Motor neuron (in vitro differentiated cells): ENCODE results near the gene HYAL2. TPM values are rescaled to one million over a fixed set of nuclear protein-coding genes. Genes with fewer than 3 reads are reported as not detected.

Source experiments
- ATAC-seq, 8 experiments: fragments of 200-7000 bp; cut with Tn5 transposase; replicated peaks in 6 of 8; 2 replicates each; pipeline ENCODE4 v1.8.0; 2021; ENCODE audit warnings: mild to moderate bottlenecking in 8 of 8, moderate library complexity in 8 of 8
- H3K27ac ChIP-seq, 2 donors: fragments of 250-450 bp; sonication (Bioruptor Pico); 2 replicates each; pipeline ENCODE4 v1.9.0; 2021; ENCODE audit warnings: antibody characterized with exemption in 2 of 2, mild to moderate bottlenecking in 2 of 2, moderate library complexity in 1 of 2
- H3K4me1 ChIP-seq, 2 donors: fragments of 250-450 bp; sonication (Bioruptor Pico); replicated peaks in 1 of 2; 2 replicates each; pipeline ENCODE4 v1.6.1; 2021; ENCODE audit warnings: antibody characterized with exemption in 2 of 2, mild to moderate bottlenecking in 2 of 2, moderate library complexity in 1 of 2
- H3K4me3 ChIP-seq, 5 donors: fragments of 250-450 bp; sonication (Bioruptor Pico); 2 replicates each; pipeline ENCODE4 v1.9.0; 2021; ENCODE audit warnings: antibody characterized with exemption in 5 of 5, mild to moderate bottlenecking in 5 of 5, moderate library complexity in 4 of 5
- WGBS, 10 experiments: fragments of 450-650 bp; shearing (Covaris generic); methylation state at CpG; one replicate each; pipeline ENCODE4 v1.0.0; 2022; 5-methylcytosine and 5-hydroxymethylcytosine counted together
- in situ Hi-C, 9 experiments: fragments of 400-800 bp; cut with MboI; loops; one replicate each; pipeline ENCODE4 v1.15.0; 2021; ENCODE audit warnings: low sequenced_read_pairs in 9 of 9, low pct_unique_long_range_greater_than_20kb in 2 of 9; ENCODE audit not compliant: unreplicated experiment in 9 of 9
- total RNA-seq, 8 experiments: library from RNA; unstranded; fragments of 300-600 nt; gene quantifications; 2 replicates each; pipeline versions ENCODE4 v1.2.3 to v1.2.4, GENCODE V29; 2022

HYAL2 gene
- total RNA-seq, 8 experiments from 2014 or later = 18.9 to 44.3 (median 27.0) TPM

- in situ Hi-C loops = no loop called here
These were observed 12.0 kb upstream of the HYAL2 start for GRCh38 chr3:50334339-50335075.

GRCh38 chr3:50333744-50334328 is 11.3 kb upstream of the HYAL2 start:
- in situ Hi-C loops = no loop called here
- Histone ChIP-seq H3K4me1 (peaks cover 18 to 20% of the 10 kb centered on the region in 2 donors), H3K27ac (no peak overlapping the region), H3K4me3 (no peak overlapping the region)
- peak in 2 of 8 experiments; percentile 1 to 11 for ATAC-seq
- WGBS, 10 experiments = 27 to 94% (median 60%) methylated on average over 1 to 9 of the region's 12 CpGs; no CpG with 5 or more reads in 3 of the 10 experiments

More at GRCh38 chr3:50334339-50335075, 12.0 kb upstream of the HYAL2 start:
- Histone ChIP-seq H3K4me1 (peaks cover 18 to 20% of the 10 kb centered on the region in 2 donors), H3K4me3 (no peak overlapping the region), H3K27ac (no peak overlapping the region)
- no peak for ATAC-seq
- 52 to 100% (median 83%) methylated on average over 1 to 4 of the region's 5 CpGs; no CpG with 5 or more reads in 1 of the 10 experiments for WGBS, 10 experiments

- Histone ChIP-seq H3K4me3 (no peak overlapping the region), H3K27ac (no peak overlapping the region), H3K4me1 (peaks cover 15 to 21% of the 10 kb centered on the region in 2 donors)
- 85 to 100% (median 100%) methylated on average over 1 to 8 of the region's 19 CpGs; no CpG with 5 or more reads in 4 of the 10 experiments for WGBS, 10 experiments
- no peak for ATAC-seq
- in situ Hi-C loops = no loop called here
These were observed 8.9 kb upstream of the HYAL2 start for GRCh38 chr3:50331364-50331907.

- ATAC-seq = no peak
- WGBS, 10 experiments = 60 to 100% (median 96%) methylated on average over 1 to 4 of the region's 10 CpGs; no CpG with 5 or more reads in 4 of the 10 experiments
- Histone ChIP-seq H3K4me1 (peaks cover 7 to 12% of the 10 kb centered on the region in 2 donors), H3K27ac (no peak overlapping the region), H3K4me3 (no peak overlapping the region)
- in situ Hi-C loops = no loop called here
These were observed 7.8 kb upstream of the HYAL2 start for GRCh38 chr3:50330330-50330729.

DNA sequence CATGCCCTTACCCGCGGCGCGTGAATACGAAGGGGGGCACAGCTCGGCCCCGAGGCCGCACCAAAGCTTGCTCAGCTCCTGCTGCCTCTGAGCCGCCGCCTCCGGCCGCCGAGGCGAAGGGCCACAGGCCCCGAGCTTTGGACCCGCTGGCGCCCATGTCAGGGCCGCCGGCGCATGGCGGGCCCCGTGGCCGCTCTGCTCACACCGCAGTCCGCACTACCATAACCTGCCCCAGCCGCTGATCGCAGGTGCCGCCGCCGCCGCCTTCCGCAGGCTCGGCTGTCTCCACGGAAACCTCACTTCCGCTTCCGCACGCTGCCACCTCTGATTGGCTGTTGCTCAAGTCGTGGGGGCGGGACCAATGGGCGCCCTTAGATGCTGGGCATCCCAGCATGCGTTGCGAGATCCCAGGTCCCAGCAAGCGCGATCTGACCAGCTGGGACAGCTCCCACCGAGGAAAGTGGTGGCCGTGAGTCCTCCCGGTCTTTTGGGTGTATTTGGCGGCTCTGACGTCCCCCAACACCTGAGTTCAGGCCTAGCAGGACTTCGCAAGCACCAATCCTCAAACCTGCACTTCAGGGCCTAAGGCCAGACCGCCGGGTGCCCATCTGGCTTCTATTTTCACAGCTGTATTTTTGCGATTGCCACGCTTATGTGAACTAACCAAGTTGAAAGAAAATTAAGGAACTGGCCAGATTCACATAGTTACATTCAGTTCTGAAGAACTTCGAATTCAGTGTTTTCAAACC is 5.6 kb upstream of the HYAL2 start, which contains the start of gene TUSC2:
Gene TUSC2 (minus strand): TSS at position 281 of the 749 bp plus-strand sequence. CDS start 124 bp downstream, at position 157.
- in situ Hi-C loops = no loop called here
- WGBS, 10 experiments = 0 to 44% (median 12%) methylated on average over 1 to 17 of the region's 55 CpGs; no CpG with 5 or more reads in 2 of the 10 experiments
- Histone ChIP-seq H3K27ac (peak within 1 kb of the TSS; percentile 72 to 87), H3K4me1 (peaks cover 7 to 12% of the 10 kb centered on the region in 2 donors), H3K4me3 (peak within 1 kb of the TSS; percentile 87 to 97 (median 92))
- ATAC-seq = peak; percentile 86 to 94 (median 88)

- no peak for ATAC-seq
- in situ Hi-C loops = no loop called here
- WGBS, 10 experiments = 0 to 83% (median 80%) methylated on average over 1 of the region's 4 CpGs; no CpG with 5 or more reads in 7 of the 10 experiments
- H3K4me1 ChIP-seq = peaks cover 12 to 20% of the 10 kb centered on the region in 2 donors
- H3K4me3 ChIP-seq = peak overlapping the region; percentile 87 to 97 (median 92)
- peak overlapping the region in 1 of 2 donors; percentile 72 for H3K27ac ChIP-seq
These were observed 4.6 kb upstream of the HYAL2 start for GRCh38 chr3:50327129-50327528.

- Histone ChIP-seq H3K27ac (no peak overlapping the region), H3K4me3 (no peak overlapping the region), H3K4me1 (peaks cover 16 to 24% of the 10 kb centered on the region in 2 donors)
- ATAC-seq = no peak
- in situ Hi-C loops = no loop called here
- 85 to 100% (median 90%) methylated on average over 3 to 5 of the region's 8 CpGs; no CpG with 5 or more reads in 7 of the 10 experiments for WGBS, 10 experiments
These were observed 3.6 kb upstream of the HYAL2 start for GRCh38 chr3:50326182-50326541.

GRCh38 chr3:50325497-50326181 is 3.1 kb upstream of the HYAL2 start:
- Histone ChIP-seq H3K4me1 (peaks cover 16 to 24% of the 10 kb centered on the region in 2 donors), H3K4me3 (no peak overlapping the region), H3K27ac (no peak overlapping the region)
- in situ Hi-C loops = no loop called here
- ATAC-seq = no peak
- 83 to 100% (median 88%) methylated on average over 1 to 5 of the region's 11 CpGs; no CpG with 5 or more reads in 6 of the 10 experiments for WGBS, 10 experiments

DNA sequence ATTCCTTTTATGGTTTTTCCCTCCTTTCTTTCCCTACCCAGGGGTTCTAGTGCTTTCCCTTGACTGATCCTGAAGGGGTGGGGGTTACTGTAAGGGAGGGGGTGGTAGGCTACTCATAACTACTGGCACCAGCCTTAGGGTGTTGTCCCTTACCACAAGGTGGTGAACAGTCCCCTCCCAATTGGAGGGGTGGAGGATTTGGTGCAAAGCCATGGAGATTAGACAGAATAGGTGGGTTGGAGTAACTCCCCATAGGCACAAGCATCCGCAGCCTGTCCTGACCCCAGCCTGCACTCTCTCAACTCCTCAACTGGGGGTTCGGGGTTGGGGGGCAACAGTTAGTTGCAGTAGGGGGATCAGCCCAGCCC is 2.6 kb upstream of the HYAL2 start:
- Histone ChIP-seq H3K4me3 (no peak overlapping the region), H3K4me1 (peaks cover 20 to 28% of the 10 kb centered on the region in 2 donors), H3K27ac (no peak overlapping the region)
- no peak for ATAC-seq
- WGBS, 10 experiments = no CpG with 5 or more reads among the region's 2 CpGs
- in situ Hi-C loops = no loop called here

GRCh38 chr3:50324351-50325112 is 2.0 kb upstream of the HYAL2 start:
- no peak overlapping the region for H3K4me3 ChIP-seq
- WGBS, 10 experiments = 0 to 100% (median 10%) methylated on average over 1 to 2 of the region's 4 CpGs; no CpG with 5 or more reads in 4 of the 10 experiments

DNA sequence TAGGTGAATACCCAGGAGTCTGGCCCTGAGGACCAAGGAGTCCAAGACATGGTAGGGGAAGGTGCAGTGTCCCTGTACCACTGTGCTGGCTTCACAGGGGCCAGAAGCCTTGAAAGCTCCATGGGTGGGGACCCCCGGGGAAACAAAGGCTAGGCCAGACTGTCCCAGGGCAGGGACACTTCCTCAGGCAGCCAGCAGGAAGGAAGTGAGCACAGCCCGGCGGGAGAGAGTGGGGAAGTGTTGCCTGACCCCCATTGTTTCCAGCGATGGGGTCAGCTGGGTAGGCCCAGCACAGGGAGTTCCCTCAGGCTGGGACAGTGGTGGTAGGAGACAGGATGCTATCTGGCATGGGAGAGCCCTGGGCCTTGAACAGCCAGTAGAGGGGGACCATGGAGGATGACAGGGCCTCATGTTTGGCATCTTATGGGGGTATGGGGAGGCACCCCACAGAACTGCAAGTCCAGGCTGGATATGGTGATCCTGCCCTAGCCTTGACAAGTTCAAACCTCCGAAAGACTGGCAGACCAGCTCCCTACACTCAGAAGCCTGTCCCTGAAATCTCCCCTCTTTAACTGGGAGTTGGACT is 1.2 kb upstream of the HYAL2 start:
- Histone ChIP-seq H3K4me1 (peaks cover 29 to 36% of the 10 kb centered on the region in 2 donors), H3K4me3 (no peak overlapping the region), H3K27ac (no peak overlapping the region)
- ATAC-seq = no peak
- in situ Hi-C loops = no loop called here
- 50 to 89% (median 67%) methylated on average over 1 to 4 of the region's 5 CpGs; no CpG with 5 or more reads in 6 of the 10 experiments for WGBS, 10 experiments

More at GRCh38 chr3:50324351-50325112, 2.0 kb upstream of the HYAL2 start:
- in situ Hi-C loops = no loop called here
- Histone ChIP-seq H3K27ac (no peak overlapping the region), H3K4me1 (peaks cover 25 to 33% of the 10 kb centered on the region in 2 donors)
- peak in 4 of 8 experiments; percentile 2 to 29 (median 6) for ATAC-seq
